WI38 (cell line): ENCODE data around the gene REX1BD.
A peak's percentile ranks its signal among the peaks of the same experiment; 100 is the strongest.

ENCODE experiments used
- H3K4me3 ChIP-seq: 2 replicates; pipeline ENCODE4 v1.5.1; 2011; ENCODE audit warnings: low read depth, mild to moderate bottlenecking, control low read depth, low read length
- CTCF ChIP-seq: IDR thresholded peaks from 2 replicates; pipeline ENCODE4 v1.5.1; 2012; ENCODE audit warnings: low read depth, mild to moderate bottlenecking, control low read depth, low read length

Gene REX1BD

GRCh38 chr19:18605546-18606280 lies 17.1 kb downstream of the REX1BD start:
- no peak for TF ChIP-seq CTCF
- H3K4me3 ChIP-seq, result no peak overlapping the region

DNA sequence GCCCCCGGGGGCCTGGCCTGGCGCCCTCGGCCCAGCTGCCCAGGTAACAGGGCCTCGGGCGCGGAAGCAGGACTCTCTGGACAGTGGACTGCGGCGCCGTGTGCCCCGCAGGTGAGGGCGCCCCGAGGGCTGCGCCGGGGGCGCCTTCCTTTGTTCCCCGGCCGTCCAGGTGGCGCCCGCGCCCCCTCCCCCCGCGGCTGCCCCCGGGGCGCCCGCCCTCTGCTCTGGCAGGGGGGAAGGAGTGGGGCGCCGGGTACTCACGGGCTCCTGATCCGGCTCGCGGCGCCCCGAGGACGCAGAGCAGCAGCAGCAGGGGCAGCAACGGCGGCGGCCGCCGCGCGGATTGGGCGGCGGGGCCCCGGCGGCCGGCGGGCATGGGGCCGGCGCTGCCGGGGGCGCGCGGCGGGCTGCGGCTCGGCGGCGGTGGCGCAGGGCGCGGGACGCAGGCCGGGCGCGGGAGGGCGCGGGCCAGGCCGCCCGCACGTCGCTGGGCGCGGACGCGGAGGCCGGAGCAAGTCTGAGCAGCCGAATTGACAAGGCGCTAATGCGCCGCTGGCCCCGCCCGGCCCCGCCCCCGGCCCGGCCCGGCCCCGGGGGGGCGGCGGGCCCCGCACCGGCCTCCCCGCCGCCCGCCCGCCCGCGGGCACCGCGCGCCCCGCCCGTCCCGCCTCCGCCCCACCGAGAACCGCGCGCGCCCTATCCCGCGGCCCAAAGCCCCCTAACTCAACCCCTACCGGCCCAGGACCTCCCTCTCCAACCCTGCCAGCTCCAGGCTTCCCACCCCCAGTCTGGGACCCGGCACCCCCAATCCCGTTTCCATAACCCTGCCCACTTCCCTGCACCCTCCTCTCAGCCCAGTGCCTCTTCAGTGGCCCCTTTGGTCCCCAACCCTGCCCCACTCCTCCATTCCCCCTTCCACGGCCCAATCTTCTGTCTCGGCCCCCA lies 18.0 kb downstream of the REX1BD start, which contains the start of gene CRLF1:
CRLF1 (minus strand) TSS at position 519 of the 945 bp plus-strand sequence; CDS start at position 376, 143 bp downstream.
- no peak for TF ChIP-seq CTCF
- 0 out of 2 replicates have a peak within 1 kb of the TSS, but pooled peaks have one; percentile 20 for H3K4me3 ChIP-seq

DNA sequence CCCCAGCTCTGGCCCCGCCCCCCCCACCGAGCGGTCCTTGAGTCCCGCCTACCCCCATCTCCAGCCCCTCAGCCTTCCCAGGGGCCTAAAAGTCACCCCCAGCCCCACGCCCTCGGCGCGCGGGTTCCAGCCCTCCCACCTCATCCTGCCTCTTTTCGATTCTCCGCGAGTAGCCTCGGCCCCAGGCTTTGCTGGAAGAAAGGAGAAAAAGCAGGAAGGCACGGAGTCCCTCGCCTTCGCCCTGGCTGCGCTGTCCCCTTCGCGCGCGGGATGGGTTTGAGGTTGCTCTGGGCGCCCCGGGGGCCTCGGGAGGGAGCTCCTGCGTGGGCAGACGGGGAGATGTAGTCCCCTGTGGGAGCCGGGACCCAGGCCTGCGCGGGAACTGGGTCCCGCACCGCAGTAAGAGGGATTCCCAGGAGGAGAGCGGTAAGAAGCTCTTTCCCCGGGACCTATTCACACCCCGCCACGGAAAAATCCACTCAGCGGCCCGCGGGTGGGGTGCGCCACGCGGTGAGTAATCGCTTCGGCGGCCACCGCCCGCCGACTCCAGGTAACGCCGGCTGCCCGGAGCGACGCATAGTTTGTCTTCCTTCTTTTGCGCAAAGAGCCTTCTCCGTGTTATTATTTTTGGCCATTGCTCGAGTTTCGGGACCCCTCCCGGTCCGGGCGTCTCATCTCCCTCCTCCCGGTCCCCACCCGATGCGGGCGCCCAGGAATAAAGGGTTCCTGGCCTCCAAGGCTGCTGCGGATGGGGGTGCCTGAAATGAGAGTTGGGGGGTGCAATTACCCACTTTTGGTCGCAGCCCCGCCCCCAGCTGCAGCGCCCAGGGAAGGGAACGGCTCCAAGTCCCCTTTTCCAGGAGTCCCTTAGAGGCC lies 18.9 kb downstream of the REX1BD start:
- H3K4me3 ChIP-seq, result 0 out of 2 replicates have a peak overlapping the region, but pooled peaks have one; percentile 8

DNA sequence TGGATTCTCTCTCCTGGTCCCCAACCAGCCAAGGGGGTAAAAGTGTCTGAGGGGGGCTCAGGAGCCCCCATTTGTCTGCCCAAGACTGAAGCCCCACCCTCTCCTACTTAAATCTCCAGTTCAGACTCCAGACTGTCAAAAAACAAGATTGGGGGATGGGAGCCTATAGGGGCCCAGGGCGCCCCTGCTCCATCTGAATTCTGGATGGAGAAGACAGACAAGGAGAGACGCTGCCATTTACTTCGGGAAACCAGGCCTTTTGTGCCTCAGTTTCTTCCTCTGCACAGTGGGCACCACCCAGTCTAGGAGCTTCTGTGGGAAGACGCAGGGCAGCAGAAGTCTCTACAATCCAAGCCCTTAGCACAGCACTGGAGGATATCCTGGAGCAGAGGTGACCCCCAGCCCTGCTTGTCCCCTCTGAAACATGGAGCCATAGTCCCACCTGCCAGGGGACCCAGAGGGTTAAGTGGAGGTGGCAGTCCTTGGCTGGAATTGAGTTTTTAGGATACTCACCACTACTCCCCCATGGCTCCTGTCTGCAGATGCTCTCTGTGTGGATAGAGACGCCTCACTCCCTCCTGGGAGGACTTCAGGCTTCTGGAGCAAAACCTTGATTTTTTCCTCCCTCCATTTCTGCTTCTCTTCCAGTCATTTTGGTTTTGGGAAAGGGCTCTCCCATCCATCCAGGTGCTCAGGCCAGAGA lies 19.7 kb downstream of the REX1BD start:
- H3K4me3 ChIP-seq, result no peak overlapping the region
- TF ChIP-seq CTCF, result no peak

More for the DNA sequence above, 18.9 kb downstream of the REX1BD start:
- TF ChIP-seq CTCF, result no peak

- H3K4me3 ChIP-seq, result no peak overlapping the region
- no peak for TF ChIP-seq CTCF
Measured at GRCh38 chr19:18608805-18609716, 20.5 kb downstream of the REX1BD start.

DNA sequence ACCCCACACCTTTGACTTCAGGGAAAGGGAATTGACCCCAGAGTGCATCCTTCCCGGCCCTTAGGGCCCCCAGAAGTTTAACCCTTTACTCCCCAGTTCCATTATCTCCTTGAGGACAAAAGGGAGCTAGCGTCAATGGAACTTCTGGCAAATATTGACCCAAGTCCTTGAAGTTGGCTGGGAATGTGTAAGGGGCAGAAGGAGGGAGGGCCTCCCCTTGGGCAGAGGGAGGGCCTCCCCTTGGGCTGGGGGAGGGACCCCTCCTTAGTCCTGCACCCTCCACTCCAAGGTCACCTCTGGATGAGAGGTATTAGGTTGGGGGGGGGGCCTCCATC lies 21.1 kb downstream of the REX1BD start:
- H3K4me3 ChIP-seq, result no peak overlapping the region
- TF ChIP-seq CTCF, result no peak
